Measurements from ENCODE around the gene NOS2.

DNA sequence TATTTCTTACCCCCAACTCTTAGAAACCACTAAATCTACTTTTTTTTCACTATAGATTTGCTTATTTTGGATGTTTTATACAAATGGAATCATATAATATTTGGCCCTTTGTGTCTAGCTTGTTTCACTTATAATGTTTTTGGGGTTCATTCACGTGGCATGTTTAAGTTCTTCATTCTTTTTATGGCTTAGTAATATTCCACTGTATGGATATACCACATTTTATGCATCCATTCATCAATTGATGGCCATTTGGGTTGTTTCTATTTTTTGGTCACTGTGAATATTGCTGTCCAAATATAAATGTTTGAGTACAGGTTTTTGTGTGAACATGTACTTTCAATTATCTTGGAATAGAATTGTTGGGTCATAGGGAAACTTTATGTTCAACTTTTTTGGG, 9.2 kb upstream of the NOS2 start:
- TF ChIP-seq, protein P1, sequence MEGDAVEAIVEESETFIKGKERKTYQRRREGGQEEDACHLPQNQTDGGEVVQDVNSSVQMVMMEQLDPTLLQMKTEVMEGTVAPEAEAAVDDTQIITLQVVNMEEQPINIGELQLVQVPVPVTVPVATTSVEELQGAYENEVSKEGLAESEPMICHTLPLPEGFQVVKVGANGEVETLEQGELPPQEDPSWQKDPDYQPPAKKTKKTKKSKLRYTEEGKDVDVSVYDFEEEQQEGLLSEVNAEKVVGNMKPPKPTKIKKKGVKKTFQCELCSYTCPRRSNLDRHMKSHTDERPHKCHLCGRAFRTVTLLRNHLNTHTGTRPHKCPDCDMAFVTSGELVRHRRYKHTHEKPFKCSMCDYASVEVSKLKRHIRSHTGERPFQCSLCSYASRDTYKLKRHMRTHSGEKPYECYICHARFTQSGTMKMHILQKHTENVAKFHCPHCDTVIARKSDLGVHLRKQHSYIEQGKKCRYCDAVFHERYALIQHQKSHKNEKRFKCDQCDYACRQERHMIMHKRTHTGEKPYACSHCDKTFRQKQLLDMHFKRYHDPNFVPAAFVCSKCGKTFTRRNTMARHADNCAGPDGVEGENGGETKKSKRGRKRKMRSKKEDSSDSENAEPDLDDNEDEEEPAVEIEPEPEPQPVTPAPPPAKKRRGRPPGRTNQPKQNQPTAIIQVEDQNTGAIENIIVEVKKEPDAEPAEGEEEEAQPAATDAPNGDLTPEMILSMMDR (IDR thresholded peaks at IDR 0.05), result no peak
- TF ChIP-seq EZH2 (IDR thresholded peaks at IDR 0.05), result no peak
- TF ChIP-seq EZH2phosphoT487 (IDR thresholded peaks at IDR 0.05), result no peak

Data from neural progenitor cell (in vitro differentiated cells).